Naive thymus-derived CD4-positive, alpha-beta T cell (primary cell): Measurements from ENCODE around the gene DHCR7. TPM values are rescaled to one million over a fixed set of nuclear protein-coding genes. Genes with fewer than 3 reads are reported as not detected.

ENCODE experiments used
- ATAC-seq: fragments of 150-1000 bp; cut with Tn5 transposase; 2 replicates; pipeline ENCODE4 v1.10.0; 2021; ENCODE audit warnings: mild to moderate bottlenecking, moderate library complexity
- CTCF ChIA-PET: fragments of 350-600 bp; sonication (Branson Sonifier 250); formaldehyde crosslinking; loops from one replicate; lab custom pipeline; 2021; ENCODE audit warnings: antibody characterized with exemption; lab: Charles Lee
- POLR2A ChIA-PET: fragments of 350-600 bp; sonication (Branson Sonifier 250); formaldehyde crosslinking; loops from one replicate; lab custom pipeline; 2021; ENCODE audit warnings: antibody characterized with exemption, inconsistent platforms; lab: Charles Lee
- DNase-seq, 9 donors: peaks; one replicate each; pipeline versions ENCODE4 v3.0.0 to v3.0.0-alpha.2; 2020 to 2022; ENCODE audit warnings: mixed read lengths in 1 of 9
- H3K27ac ChIP-seq: one replicate; pipeline ENCODE4 v1.7.0; 2013; ENCODE audit warnings: mild to moderate bottlenecking, low read depth, low read length, moderate library complexity
- H3K27me3 ChIP-seq, 2 donors: one replicate each; pipeline ENCODE4 v1.7.0; 2013; ENCODE audit warnings: low read length in 2 of 2, mild to moderate bottlenecking in 2 of 2, moderate library complexity in 2 of 2; ENCODE audit not compliant: control insufficient read depth in 2 of 2, insufficient read depth in 2 of 2
- H3K36me3 ChIP-seq, 3 experiments: 1 replicate in 2 of 3; 2 replicates in 1 of 3; pipeline ENCODE4 v1.7.0; 2013; ENCODE audit warnings: low read length in 3 of 3, mild to moderate bottlenecking in 3 of 3, moderate library complexity in 1 of 3; ENCODE audit not compliant: insufficient read depth in 3 of 3, control insufficient read depth in 2 of 3
- H3K4me1 ChIP-seq, 2 donors: one replicate each; pipeline ENCODE4 v1.7.0; 2013; ENCODE audit warnings: low read length in 2 of 2, mild to moderate bottlenecking in 2 of 2, moderate library complexity in 1 of 2; ENCODE audit not compliant: control insufficient read depth in 2 of 2, insufficient read depth in 2 of 2
- H3K4me3 ChIP-seq: 2 replicates; pipeline ENCODE4 v1.7.0; 2013; ENCODE audit warnings: mild to moderate bottlenecking, low read length
- H3K9me3 ChIP-seq, 3 experiments: 1 replicate in 2 of 3; 2 replicates in 1 of 3; pipeline ENCODE4 v1.7.0; 2013; ENCODE audit warnings: low read length in 3 of 3; ENCODE audit not compliant: control insufficient read depth in 2 of 3
- H3K27ac Mint-ChIP-seq, 9 donors: one replicate each; pipeline ENCODE4 v1.8.0; 2020 to 2022; ENCODE audit warnings: mixed read lengths in 9 of 9, mild to moderate bottlenecking in 8 of 9, moderate library complexity in 5 of 9, inconsistent platforms in 2 of 9
- H3K27me3 Mint-ChIP-seq, 5 donors: one replicate each; pipeline ENCODE4 v1.8.0; 2021 to 2022; ENCODE audit warnings: mixed read lengths in 5 of 5, mild to moderate bottlenecking in 1 of 5
- H3K36me3 Mint-ChIP-seq, 5 donors: one replicate each; pipeline ENCODE4 v1.8.0; 2020 to 2022; ENCODE audit warnings: mixed read lengths in 5 of 5, mild to moderate bottlenecking in 3 of 5, inconsistent platforms in 1 of 5
- H3K4me1 Mint-ChIP-seq, 7 donors: one replicate each; pipeline ENCODE4 v1.8.0; 2020 to 2022; ENCODE audit warnings: mixed read lengths in 7 of 7, mild to moderate bottlenecking in 3 of 7, inconsistent platforms in 1 of 7
- H3K4me3 Mint-ChIP-seq, 10 donors: one replicate each; pipeline ENCODE4 v1.8.0; 2020 to 2022; ENCODE audit warnings: mild to moderate bottlenecking in 10 of 10, mixed read lengths in 10 of 10, moderate library complexity in 6 of 10, inconsistent platforms in 2 of 10
- H3K9me3 Mint-ChIP-seq, 11 donors: one replicate each; pipeline ENCODE4 v1.8.0; 2020 to 2022; ENCODE audit warnings: mixed read lengths in 11 of 11, mild to moderate bottlenecking in 4 of 11, inconsistent platforms in 1 of 11, moderate library complexity in 1 of 11
- intact Hi-C, 2 donors: fragments of 100-400 bp; cut with micrococcal nuclease; formaldehyde crosslinking; loops; one replicate each; pipeline ENCODE4 v1.15.1; 2023
- polyA plus RNA-seq, 2 donors: library from polyadenylated mRNA; unstranded; fragments of 300-500 nt; fragmentation: Illumina TruSeq; gene quantifications; one replicate each; pipeline ENCODE4 v1.2.3, GENCODE V29; 2021
- total RNA-seq, 6 experiments: library from RNA in 5 of 6; stranded (reverse) in 5 of 6; gene quantifications; 1 replicate in 5 of 6; 2 replicates in 1 of 6; pipeline ENCODE4 v1.2.3 and lab custom pipeline; 2021 to 2026

Gene DHCR7
- total and polyA plus RNA-seq, 7 experiments from 2014 or later, result 14.7 to 46.1 (median 22.2) TPM

DNA sequence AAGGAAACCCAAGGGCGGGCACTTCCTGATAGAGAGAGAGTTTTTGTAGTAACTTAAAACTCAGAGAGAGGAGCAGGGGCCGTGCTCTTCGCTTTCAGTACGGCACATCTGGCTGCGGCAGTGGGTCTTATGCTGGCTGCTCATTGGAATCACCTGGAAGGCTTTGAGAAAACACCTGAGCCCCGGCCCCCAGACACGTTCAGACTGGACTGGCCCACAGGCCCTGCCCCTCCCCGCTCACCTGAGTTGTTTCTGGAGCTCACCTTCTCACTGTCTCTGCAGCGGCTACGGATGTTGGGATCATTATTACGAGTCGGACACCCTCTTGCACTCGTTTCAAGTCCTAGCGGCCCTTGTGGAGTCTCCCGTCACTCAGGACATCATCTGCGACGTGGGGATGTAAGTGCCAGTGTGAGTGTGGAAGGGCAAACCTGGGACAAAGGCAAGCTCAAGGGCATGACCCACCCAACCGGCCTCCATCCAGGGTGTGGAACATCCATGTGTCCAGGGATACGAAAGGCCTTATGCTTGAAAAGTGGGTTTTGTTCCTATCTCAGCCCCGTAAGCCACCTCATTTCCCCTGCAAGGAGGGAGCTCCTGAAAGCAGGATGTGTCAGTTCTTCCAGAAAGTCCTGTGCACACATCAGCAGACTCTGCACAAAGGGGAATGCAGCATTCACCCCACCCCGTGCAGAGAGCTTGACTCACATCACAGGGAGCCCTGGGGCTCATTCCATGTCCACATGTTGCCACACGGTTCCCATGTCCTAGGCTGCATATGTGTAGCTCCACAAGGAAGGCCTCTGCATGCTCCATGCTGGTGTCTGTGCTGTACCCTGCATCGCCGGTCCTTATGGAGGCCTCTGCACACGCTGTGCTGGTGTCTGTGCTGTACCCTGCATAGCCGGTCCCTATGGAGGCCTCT lies 10.2 kb upstream of the DHCR7 start:
- no peak for DNase-seq
- H3K9me3 ChIP-seq, result no peaks in the 10 kb centered on the region
- H3K27ac ChIP-seq, result no peak overlapping the region
- Mint-ChIP-seq H3K4me3 (no peak overlapping the region), H3K36me3 (peaks cover 14 to 67% (median 33%) of the 10 kb centered on the region in 5 donors), H3K9me3 (no peaks in the 10 kb centered on the region), H3K4me1 (peaks cover 27 to 46% (median 38%) of the 10 kb centered on the region in 7 donors), H3K27ac (no peak overlapping the region), H3K27me3 (no peaks in the 10 kb centered on the region)
- ChIA-PET POLR2A (no interaction called here), CTCF (no interaction called here)
- no peak overlapping the region for H3K4me3 ChIP-seq
- peaks cover 12 to 15% of the 10 kb centered on the region in 2 donors for H3K4me1 ChIP-seq
- peaks cover 5 to 82% (median 29%) of the 10 kb centered on the region in 3 experiments for H3K36me3 ChIP-seq
- ATAC-seq, result no peak
- H3K27me3 ChIP-seq, result no peaks in the 10 kb centered on the region
- intact Hi-C loops, result loop anchor here in 1 of 2 donors (10.0 kb wide), 1 partner anchor 1784 kb away; the partner anchor contains the start of gene LTO1

DNA sequence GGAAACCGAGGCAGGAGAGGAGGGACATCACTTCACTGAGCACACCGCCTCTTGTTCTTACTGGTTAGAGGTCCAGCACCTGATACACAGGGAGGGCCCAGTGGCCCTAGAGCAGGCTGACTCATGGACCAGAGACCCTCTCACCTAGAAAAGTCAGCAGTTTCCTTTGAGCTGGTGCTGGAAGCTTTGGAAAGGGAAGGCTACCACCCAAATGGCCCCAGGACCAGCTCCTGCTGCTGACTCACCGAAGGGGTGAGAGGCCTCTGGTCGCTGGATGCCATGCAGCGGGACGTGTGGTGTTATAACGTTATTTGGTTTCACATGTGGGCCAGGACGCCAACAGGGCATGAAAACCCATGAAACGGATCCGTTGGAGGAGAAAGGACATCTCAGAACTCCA lies 8.6 kb upstream of the DHCR7 start:
- H3K4me1 Mint-ChIP-seq, result peaks cover 33 to 53% (median 46%) of the 10 kb centered on the region in 7 donors
- Histone ChIP-seq H3K4me3 (no peak overlapping the region), H3K36me3 (peaks cover 5 to 75% (median 29%) of the 10 kb centered on the region in 3 experiments), H3K4me1 (peaks cover 14 to 18% of the 10 kb centered on the region in 2 donors), H3K27ac (no peak overlapping the region), H3K9me3 (no peaks in the 10 kb centered on the region), H3K27me3 (no peaks in the 10 kb centered on the region)
- no peak for DNase-seq
- intact Hi-C loops, result loop anchor here in 1 of 2 donors (10.0 kb wide), 1 partner anchor 1782 kb away; the partner anchor contains the start of gene LTO1
- ATAC-seq, result no peak
- POLR2A ChIA-PET, result no interaction called here
- H3K4me3 Mint-ChIP-seq, result no peak overlapping the region
- CTCF ChIA-PET, result no interaction called here
- no peaks in the 10 kb centered on the region for H3K27me3 Mint-ChIP-seq
- H3K9me3 Mint-ChIP-seq, result no peaks in the 10 kb centered on the region
- H3K36me3 Mint-ChIP-seq, result peaks cover 10 to 57% (median 27%) of the 10 kb centered on the region in 5 donors
- H3K27ac Mint-ChIP-seq, result no peak overlapping the region

DNA sequence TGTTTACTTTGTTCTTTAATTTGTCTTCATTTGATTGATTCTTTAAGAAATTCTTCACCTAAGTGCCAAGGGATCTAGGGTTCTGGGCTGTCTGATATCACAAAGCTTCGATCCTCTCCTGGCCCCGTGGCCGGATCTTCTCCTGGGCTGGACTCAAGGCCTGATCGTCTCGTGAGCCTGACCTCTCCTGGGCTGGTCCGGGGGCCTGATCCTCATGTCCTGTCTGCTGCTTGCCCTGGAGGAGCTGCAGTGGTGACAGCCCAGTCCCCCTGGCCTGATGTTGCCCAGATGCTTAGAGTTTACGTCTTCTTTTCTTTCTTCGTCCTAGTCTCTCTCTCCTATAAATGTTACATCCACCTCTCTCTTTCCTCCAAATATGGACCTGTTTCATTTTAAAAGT lies 8.1 kb upstream of the DHCR7 start:
- peaks cover 38 to 59% (median 51%) of the 10 kb centered on the region in 7 donors for H3K4me1 Mint-ChIP-seq
- peaks cover 10 to 54% (median 27%) of the 10 kb centered on the region in 5 donors for H3K36me3 Mint-ChIP-seq
- ChIA-PET CTCF (no interaction called here), POLR2A (no interaction called here)
- peak overlapping the region in 3 of 9 donors; percentile 17 to 47 (median 33) for H3K27ac Mint-ChIP-seq
- Histone ChIP-seq H3K27ac (no peak overlapping the region), H3K27me3 (no peaks in the 10 kb centered on the region), H3K36me3 (peaks cover 5 to 71% (median 29%) of the 10 kb centered on the region in 3 experiments), H3K9me3 (no peaks in the 10 kb centered on the region), H3K4me1 (peaks cover 20 to 24% of the 10 kb centered on the region in 2 donors), H3K4me3 (no peak overlapping the region)
- H3K9me3 Mint-ChIP-seq, result no peaks in the 10 kb centered on the region
- no peak for ATAC-seq
- DNase-seq, result no peak
- intact Hi-C loops, result loop anchor here in 1 of 2 donors (10.0 kb wide), 1 partner anchor 1781 kb away; the partner anchor contains the start of gene LTO1
- H3K27me3 Mint-ChIP-seq, result no peaks in the 10 kb centered on the region
- no peak overlapping the region for H3K4me3 Mint-ChIP-seq

DNA sequence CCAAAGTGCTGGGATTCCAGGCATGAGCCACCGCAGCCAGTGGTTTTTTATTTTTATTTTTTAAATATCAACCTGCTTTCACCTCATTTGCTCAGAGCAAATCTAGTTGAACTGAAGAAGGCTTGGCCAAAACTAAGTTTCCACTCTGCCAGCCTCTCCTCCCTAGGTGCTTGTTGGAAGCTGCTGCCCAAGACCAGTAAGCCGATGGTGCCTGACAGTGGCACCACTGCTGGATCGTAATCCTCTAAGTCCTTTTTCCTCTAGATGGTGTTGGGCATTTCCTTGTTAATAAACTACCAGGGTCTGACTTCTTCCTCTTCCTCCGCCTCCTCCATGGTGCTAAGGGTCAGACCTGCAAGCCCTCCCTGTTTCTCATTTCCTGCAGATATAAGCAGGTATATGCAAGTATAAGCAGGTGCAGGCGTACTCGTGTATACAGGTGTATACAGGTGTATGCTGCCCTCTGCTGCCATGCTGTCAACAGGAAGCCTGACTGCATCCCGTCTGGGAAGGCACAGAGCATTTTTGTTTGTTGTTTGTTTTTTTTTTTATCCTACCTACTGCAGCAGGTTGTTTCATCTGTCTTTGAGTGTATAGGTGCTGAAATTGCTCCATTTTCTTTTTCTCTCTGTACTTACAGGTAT lies 6.4 kb upstream of the DHCR7 start:
- peak in 7 of 9 donors; percentile 25 to 59 (median 48) for DNase-seq
- ATAC-seq, result peak; percentile 18
- peaks cover 33 to 36% of the 10 kb centered on the region in 2 donors for H3K4me1 ChIP-seq
- H3K36me3 ChIP-seq, result peaks cover 5 to 55% (median 23%) of the 10 kb centered on the region in 3 experiments
- no peak overlapping the region for H3K4me3 ChIP-seq
- Mint-ChIP-seq H3K9me3 (no peaks in the 10 kb centered on the region), H3K27ac (peak overlapping the region; percentile 39 to 98 (median 88)), H3K4me3 (peak overlapping the region; percentile 74 to 98 (median 93)), H3K27me3 (no peaks in the 10 kb centered on the region), H3K36me3 (peaks cover 6 to 38% (median 16%) of the 10 kb centered on the region in 5 donors), H3K4me1 (peaks cover 27 to 68% (median 55%) of the 10 kb centered on the region in 7 donors)
- H3K27ac ChIP-seq, result no peak overlapping the region
- ChIA-PET CTCF (interaction anchor here (0.7 to 1.4 kb wide), 2 partner anchors 62 to 640 kb away, joined by 3 to 5 read pairs; no protein-coding TSS in a partner anchor), POLR2A (interaction anchor here (1.4 kb wide), 1 partner anchor 11 kb away, joined by 3 read pairs; no protein-coding TSS in a partner anchor)
- intact Hi-C loops, result loop anchor here (5.0 to 10.0 kb wide), 4 partner anchors 348 to 1780 kb away; partner anchors contain the start of genes INPPL1 (in 1 of the 2) and LTO1 (in 1 of the 2)
- no peaks in the 10 kb centered on the region for H3K9me3 ChIP-seq
- H3K27me3 ChIP-seq, result no peaks in the 10 kb centered on the region

DNA sequence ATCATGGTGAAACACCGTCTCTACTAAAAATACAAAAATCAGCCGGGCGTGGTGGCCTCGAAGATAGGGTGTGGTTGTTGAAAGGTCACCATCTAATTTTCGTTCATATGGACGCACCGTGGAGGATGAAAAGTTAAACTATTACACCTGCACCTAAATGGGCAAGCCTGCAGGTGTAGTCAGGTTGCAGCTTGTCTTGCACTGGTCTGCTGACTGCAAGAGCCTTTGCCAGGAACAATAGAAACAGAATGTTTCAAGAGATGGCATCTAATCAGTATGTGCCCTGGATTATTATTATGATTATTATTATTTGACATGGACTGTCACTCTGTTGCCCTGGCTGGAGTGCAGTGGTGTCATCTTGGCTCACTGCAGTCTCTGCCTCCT lies 5.7 kb upstream of the DHCR7 start:
- Mint-ChIP-seq H3K4me1 (peaks cover 32 to 75% (median 62%) of the 10 kb centered on the region in 7 donors), H3K27me3 (no peaks in the 10 kb centered on the region), H3K27ac (peak overlapping the region; percentile 65 to 98 (median 88)), H3K9me3 (no peaks in the 10 kb centered on the region), H3K4me3 (peak overlapping the region; percentile 74 to 98 (median 93)), H3K36me3 (peaks cover 6 to 35% (median 16%) of the 10 kb centered on the region in 5 donors)
- ChIA-PET POLR2A (interaction anchor here (1.4 kb wide), 1 partner anchor 10 kb away, joined by 3 read pairs; no protein-coding TSS in a partner anchor), CTCF (interaction anchor here (1.1 kb wide), 1 partner anchor 642 kb away, joined by 4 read pairs; no protein-coding TSS in a partner anchor)
- Histone ChIP-seq H3K27me3 (no peaks in the 10 kb centered on the region), H3K4me1 (peaks cover 36 to 38% of the 10 kb centered on the region in 2 donors), H3K36me3 (peaks cover 5 to 48% (median 17%) of the 10 kb centered on the region in 3 experiments), H3K9me3 (no peaks in the 10 kb centered on the region), H3K4me3 (peak overlapping the region; percentile 97), H3K27ac (peak overlapping the region; percentile 92)
- intact Hi-C loops, result loop anchor here (1.0 to 10.0 kb wide), 8 partner anchors 333 to 1779 kb away; partner anchors contain the start of genes FADD (in 1 of the 2), INPPL1 (in 1 of the 2), LTO1 (in 1 of the 2) and PPFIA1 (in 1 of the 2)
- ATAC-seq, result no peak
- no peak for DNase-seq
